Left lobe of liver (tissue), 2 donors: ENCODE data around the gene TULP4. TPM values are rescaled to one million over a fixed set of nuclear protein-coding genes. Genes with fewer than 3 reads are reported as not detected.

Source experiments
- ATAC-seq: fragments of 200-7000 bp; cut with Tn5 transposase; one replicate; pipeline ENCODE4 v1.9.1; 2020; ENCODE audit warnings: mild to moderate bottlenecking, moderate library complexity
- DNase-seq: peaks from one replicate; pipeline ENCODE4 v3.0.0-alpha.2; 2020; ENCODE audit warnings: low spot score
- total RNA-seq: library from RNA; stranded (reverse); gene quantifications from one replicate; pipeline ENCODE4 v1.2.1, GENCODE V29; 2021
- donor health status: DM: no; HTN: no; CAD: no; lungs with moderate emphysema.
- donor health status: DM: no; HTN: yes; CAD: no.

The TULP4 gene
- total RNA-seq, 1 donor from 2014 or later: 27.1 TPM

DNA sequence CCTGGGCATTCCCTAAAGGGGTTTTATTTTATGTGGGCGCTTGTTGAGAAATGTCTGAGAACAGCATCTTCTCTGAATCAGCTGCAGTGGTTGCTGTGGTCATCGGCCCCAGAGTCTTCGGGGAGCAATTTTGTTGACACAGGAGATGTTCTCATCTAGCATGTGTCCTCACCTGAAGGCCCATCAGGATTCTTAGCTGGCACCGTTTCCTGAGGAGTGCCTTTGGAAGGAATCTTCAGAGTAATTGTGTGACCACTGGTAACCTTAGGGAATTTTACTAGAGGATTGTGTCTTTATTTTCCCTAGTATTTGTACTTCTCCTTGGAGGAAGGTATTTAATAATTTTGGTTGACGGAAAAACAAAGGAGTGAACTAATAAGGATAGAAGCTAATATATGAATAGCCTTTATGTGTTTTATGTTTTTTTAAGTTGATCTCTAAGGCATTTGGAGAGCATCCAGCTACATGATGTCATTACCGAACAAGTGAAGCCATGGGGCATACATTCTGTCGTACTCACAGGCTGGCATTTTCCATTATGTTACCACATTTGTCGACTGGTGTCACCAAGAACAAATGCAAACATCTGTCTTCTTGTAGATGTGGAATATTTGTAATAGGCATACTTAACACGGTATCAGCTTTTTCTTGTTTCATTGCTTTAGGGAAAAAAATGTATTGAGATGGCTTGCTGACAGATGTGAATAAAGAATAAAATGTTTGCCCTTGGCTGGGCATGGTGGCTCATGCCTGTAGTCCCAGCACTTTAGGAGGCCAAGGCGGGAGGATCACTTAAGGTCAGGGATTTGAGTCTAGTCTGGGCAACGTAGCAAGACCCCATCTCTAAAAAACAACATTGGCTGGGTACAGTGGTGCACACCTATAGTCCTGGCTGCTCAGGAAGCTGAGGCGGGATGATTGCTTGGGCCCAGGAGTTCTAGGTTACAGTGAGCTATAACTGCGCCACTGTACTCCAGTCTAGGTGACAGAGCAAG, 41.9 kb downstream of the TULP4 start:
- ATAC-seq: no peak

DNA sequence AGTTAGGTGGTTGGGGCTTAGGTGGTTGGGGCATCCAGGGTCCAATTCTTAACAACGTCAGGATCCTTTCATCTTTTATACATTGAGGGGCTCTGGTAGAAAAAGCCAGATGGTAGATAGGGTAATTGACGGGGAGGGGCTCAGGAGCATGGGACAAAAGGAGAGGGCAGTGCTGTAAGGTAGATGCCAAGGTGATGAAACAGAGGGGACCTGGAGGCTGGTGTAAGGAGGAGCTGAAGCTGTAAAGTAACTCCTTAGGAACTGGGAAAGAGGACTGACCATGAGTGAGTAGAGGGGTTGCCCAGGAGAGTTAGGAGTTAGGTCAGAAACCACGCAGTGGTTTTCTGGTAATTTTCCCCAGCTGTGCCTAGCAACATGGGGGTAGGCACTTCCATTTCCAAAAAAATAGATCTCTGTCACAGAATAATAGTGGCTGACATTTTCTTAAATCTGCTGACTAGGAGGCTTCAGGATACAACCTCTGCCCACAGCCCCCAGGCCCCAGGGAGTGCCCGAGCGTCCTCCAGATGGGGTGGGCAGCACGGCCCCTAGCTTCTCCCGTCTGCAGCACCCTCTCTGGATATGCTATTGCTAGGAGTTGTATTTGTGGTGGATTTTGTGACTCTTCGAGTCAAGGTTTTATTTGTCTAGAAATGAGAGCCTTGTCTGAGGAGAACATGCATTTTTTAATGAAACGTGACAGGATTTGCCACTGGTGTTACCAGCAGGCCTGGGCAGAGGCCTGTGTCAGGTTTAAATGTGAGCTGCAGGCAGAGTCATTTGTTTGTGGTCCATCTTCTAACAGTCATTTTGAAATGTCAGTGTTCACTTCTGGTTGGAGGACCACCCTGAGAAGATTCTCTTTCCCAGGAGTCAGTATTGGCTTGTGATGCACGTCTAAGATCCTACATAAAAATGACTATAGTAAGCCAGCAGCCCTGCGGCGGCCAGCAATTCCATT, 44.6 kb downstream of the TULP4 start:
- no peak for DNase-seq
- ATAC-seq: no peak

More for the DNA sequence above, 41.9 kb downstream of the TULP4 start:
- no peak for DNase-seq

- no peak for DNase-seq
- ATAC-seq: no peak
These were observed 45.4 kb downstream of the TULP4 start for GRCh38 chr6:158357570-158358216.

GRCh38 chr6:158358450-158359077, 46.3 kb downstream of the TULP4 start:
- DNase-seq (no peak), ATAC-seq (no peak)

GRCh38 chr6:158361068-158361467, 48.8 kb downstream of the TULP4 start:
- no peak for DNase-seq
- no peak for ATAC-seq

GRCh38 chr6:158361961-158362669, 49.9 kb downstream of the TULP4 start:
- DNase-seq (no peak), ATAC-seq (peak; percentile 49)

GRCh38 chr6:158366363-158366762, 54.1 kb downstream of the TULP4 start:
- DNase-seq (no peak), ATAC-seq (no peak)

DNA sequence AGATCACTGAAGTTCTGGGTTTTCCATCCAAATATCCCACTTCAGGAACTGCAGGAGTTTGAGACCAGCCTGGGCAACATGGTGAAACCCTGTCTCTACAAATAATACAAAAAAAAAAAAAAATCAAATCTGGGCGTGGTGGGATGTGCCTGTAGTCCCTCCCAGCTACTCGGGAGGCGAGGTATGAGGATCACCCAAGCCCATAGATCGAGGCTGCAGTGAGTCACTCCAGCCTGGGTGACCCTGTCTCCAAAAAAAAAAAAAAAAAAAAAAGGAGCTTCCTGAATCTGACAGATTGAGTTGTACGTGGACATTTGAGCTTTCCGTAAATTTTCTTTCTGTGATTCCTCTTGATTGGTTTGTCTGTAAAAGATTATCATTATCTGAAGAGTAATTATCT, 55.6 kb downstream of the TULP4 start:
- ATAC-seq: no peak
- DNase-seq: no peak

- DNase-seq: no peak
- no peak for ATAC-seq
These were observed 57.0 kb downstream of the TULP4 start for GRCh38 chr6:158369241-158369640.

GRCh38 chr6:158370805-158371204, 58.5 kb downstream of the TULP4 start:
- no peak for DNase-seq
- ATAC-seq: no peak

- no peak for ATAC-seq
- DNase-seq: no peak
These were observed 59.0 kb downstream of the TULP4 start for GRCh38 chr6:158371261-158371660.

- DNase-seq: no peak
- no peak for ATAC-seq
These were observed 60.3 kb downstream of the TULP4 start for GRCh38 chr6:158372574-158372973.

GRCh38 chr6:158373214-158373613, 60.9 kb downstream of the TULP4 start:
- ATAC-seq (no peak), DNase-seq (no peak)

- ATAC-seq: no peak
- DNase-seq: no peak
These were observed 61.8 kb downstream of the TULP4 start for GRCh38 chr6:158374020-158374419.

DNA sequence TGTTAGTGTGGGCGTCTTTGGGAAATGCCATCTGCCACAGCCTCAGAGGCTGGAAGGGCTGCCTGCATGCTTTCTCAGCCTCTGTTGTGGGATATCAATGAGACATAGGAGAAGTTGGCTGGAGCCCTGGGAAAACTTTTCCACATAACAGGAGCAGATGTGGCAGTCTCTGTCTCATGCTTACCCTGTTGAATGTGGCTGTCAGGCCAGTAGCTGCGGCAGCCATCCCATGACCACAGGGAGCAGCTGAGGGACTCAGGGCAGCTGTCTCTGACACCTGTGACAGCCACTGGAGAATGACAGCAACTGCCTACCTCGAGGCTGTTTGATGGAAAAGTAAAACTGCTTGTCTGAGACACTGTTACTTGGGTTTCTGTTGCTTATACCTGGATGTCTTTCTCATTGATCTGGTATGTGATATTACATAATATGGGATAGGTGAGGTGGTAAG, 64.4 kb downstream of the TULP4 start:
- no peak for ATAC-seq
- no peak for DNase-seq

DNA sequence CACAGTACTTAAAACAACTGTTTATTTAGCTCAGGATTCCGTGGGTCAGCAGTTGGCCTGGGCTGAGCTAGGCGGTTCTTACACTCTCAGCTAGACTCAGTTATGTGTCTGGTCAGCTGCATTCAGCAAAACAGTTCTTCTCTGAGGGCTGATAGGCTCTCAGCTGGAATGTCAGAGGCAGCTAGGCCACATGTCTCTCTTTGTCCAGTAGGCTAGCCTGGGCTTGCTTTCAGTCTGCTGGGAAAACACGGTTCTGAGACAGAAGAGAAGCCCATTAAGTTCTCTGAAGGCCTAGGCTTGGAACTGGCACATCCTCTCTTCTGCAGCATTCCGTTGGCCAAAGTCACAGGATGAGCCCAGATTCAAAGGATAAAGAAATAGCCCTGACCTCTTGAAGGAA, 65.6 kb downstream of the TULP4 start:
- DNase-seq (no peak), ATAC-seq (no peak)

- no peak for ATAC-seq
- DNase-seq: no peak
These were observed 67.1 kb downstream of the TULP4 start for GRCh38 chr6:158379336-158379735.

DNA sequence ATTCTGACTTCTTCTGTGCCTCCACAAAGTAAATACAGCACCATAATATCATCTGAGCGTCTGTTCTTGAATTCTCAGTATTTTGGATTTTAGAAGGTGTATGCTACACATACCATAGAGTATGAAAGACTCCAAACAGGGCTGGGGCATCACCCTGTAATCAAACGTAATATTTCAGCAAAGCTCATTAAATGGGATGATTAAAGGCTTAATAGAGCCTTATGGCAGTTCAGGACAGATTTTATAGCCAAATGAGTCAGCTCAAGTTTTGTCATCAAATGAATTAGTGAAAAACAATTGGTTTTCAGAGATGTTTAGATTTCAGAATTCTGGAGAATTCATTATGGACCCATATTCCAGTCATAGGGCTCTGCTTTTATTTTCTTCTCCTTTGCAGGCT, 68.9 kb downstream of the TULP4 start:
- DNase-seq (no peak), ATAC-seq (no peak)

DNA sequence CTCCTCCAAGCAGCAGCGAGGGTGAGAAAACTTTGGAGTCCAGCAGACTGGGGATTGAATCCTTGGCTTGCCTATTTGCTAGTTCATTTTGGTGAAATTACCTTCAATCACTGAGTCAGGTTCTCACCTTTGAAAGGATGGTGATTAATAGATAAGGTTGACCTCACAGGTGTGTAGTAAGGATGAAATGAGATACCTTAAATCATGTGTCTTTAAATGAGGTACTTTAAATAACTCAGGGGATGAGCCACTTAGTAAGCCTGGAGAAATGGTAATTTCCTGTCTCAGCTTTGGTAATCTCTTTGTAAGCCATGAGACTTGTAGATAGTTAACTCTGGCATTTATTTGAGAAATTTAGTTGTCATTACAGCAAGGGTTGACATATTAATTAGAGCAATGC, 70.2 kb downstream of the TULP4 start:
- no peak for ATAC-seq
- no peak for DNase-seq

DNA sequence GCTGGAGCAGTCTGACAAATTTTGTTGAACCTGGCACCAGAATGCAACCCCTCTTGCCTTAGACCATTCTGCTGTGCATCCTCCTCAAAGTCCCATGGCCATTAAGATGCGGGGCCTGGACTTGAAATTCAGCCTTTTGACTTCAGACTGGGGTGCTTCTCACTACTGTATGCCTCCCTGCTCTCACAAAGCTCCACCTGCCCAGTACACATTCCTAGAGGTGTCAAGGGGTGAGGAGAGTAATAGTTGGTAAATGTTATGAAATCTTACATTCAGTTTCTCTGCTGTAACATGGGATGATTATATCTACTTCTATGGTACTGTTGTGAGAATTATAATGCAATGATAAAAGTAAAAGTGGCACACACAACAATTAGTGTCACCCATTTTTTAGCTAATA, 70.8 kb downstream of the TULP4 start:
- DNase-seq (no peak), ATAC-seq (no peak)
